Activated T-cell treated with anti-CD3 and anti-CD28 coated beads, Interleukin-2, amount 50 U/mL, for 24 hours (primary cell): Measurements from ENCODE around the gene DENND1B.
A peak's percentile ranks its signal among the peaks of the same experiment; 100 is the strongest.

Experiments
- DNase-seq: peaks from one replicate; pipeline ENCODE4 v3.0.0-alpha.2; 2020
- H3K27ac Mint-ChIP-seq: 2 replicates; pipeline ENCODE4 v1.8.0; 2020; ENCODE audit warnings: mild to moderate bottlenecking, mixed read lengths
- H3K27me3 Mint-ChIP-seq: 2 replicates; pipeline ENCODE4 v1.8.0; 2020; ENCODE audit warnings: mixed read lengths
- H3K36me3 Mint-ChIP-seq: 2 replicates; pipeline ENCODE4 v1.8.0; 2020; ENCODE audit warnings: low read depth, mixed read lengths
- H3K4me1 Mint-ChIP-seq: 2 replicates; pipeline ENCODE4 v1.8.0; 2020; ENCODE audit warnings: low read depth, mixed read lengths
- H3K4me3 Mint-ChIP-seq: 2 replicates; pipeline ENCODE4 v1.8.0; 2020; ENCODE audit warnings: mild to moderate bottlenecking, moderate library complexity, mixed read lengths
- H3K9me3 Mint-ChIP-seq: 2 replicates; pipeline ENCODE4 v1.8.0; 2020; ENCODE audit warnings: mixed read lengths

The DENND1B gene

GRCh38 chr1:197797010-197797409, 21.7 kb upstream of the DENND1B start:
- Mint-ChIP-seq H3K4me1 (no peaks in the 10 kb centered on the region), H3K36me3 (peaks cover 18% of the 10 kb centered on the region), H3K4me3 (no peak overlapping the region), H3K27me3 (no peaks in the 10 kb centered on the region), H3K27ac (no peak overlapping the region), H3K9me3 (peaks cover 27% of the 10 kb centered on the region)
- DNase-seq, result no peak

- H3K36me3 Mint-ChIP-seq, result no peaks in the 10 kb centered on the region
These were observed 13.8 kb upstream of the DENND1B start for GRCh38 chr1:197788741-197789739.

GRCh38 chr1:197787623-197788536, 12.6 kb upstream of the DENND1B start:
- Mint-ChIP-seq H3K36me3 (no peaks in the 10 kb centered on the region), H3K27ac (no peak overlapping the region), H3K4me3 (no peak overlapping the region), H3K4me1 (no peaks in the 10 kb centered on the region), H3K9me3 (no peaks in the 10 kb centered on the region), H3K27me3 (no peaks in the 10 kb centered on the region)
- no peak for DNase-seq

More at GRCh38 chr1:197788741-197789739, 13.8 kb upstream of the DENND1B start:
- no peaks in the 10 kb centered on the region for H3K4me1 Mint-ChIP-seq
- H3K27me3 Mint-ChIP-seq, result no peaks in the 10 kb centered on the region
- H3K4me3 Mint-ChIP-seq, result no peak overlapping the region
- no peak for DNase-seq
- H3K9me3 Mint-ChIP-seq, result no peaks in the 10 kb centered on the region
- H3K27ac Mint-ChIP-seq, result no peak overlapping the region

GRCh38 chr1:197787056-197787455, 11.8 kb upstream of the DENND1B start:
- no peak overlapping the region for H3K4me3 Mint-ChIP-seq
- DNase-seq, result no peak
- H3K9me3 Mint-ChIP-seq, result no peaks in the 10 kb centered on the region
- no peak overlapping the region for H3K27ac Mint-ChIP-seq
- no peaks in the 10 kb centered on the region for H3K36me3 Mint-ChIP-seq
- H3K27me3 Mint-ChIP-seq, result no peaks in the 10 kb centered on the region
- no peaks in the 10 kb centered on the region for H3K4me1 Mint-ChIP-seq

- no peaks in the 10 kb centered on the region for H3K27me3 Mint-ChIP-seq
- H3K9me3 Mint-ChIP-seq, result no peaks in the 10 kb centered on the region
- H3K27ac Mint-ChIP-seq, result no peak overlapping the region
- no peak overlapping the region for H3K4me3 Mint-ChIP-seq
- H3K4me1 Mint-ChIP-seq, result no peaks in the 10 kb centered on the region
- H3K36me3 Mint-ChIP-seq, result no peaks in the 10 kb centered on the region
- DNase-seq, result no peak
These were observed 11.0 kb upstream of the DENND1B start for GRCh38 chr1:197786280-197786679.

GRCh38 chr1:197783510-197783948, 8.2 kb upstream of the DENND1B start:
- Mint-ChIP-seq H3K4me1 (peaks cover 9% of the 10 kb centered on the region), H3K27me3 (no peaks in the 10 kb centered on the region), H3K27ac (no peak overlapping the region), H3K4me3 (no peak overlapping the region), H3K9me3 (no peaks in the 10 kb centered on the region), H3K36me3 (no peaks in the 10 kb centered on the region)
- no peak for DNase-seq

- Mint-ChIP-seq H3K36me3 (no peaks in the 10 kb centered on the region), H3K27ac (no peak overlapping the region), H3K27me3 (no peaks in the 10 kb centered on the region), H3K9me3 (no peaks in the 10 kb centered on the region), H3K4me3 (no peak overlapping the region), H3K4me1 (peaks cover 16% of the 10 kb centered on the region)
- no peak for DNase-seq
These were observed 7.6 kb upstream of the DENND1B start for GRCh38 chr1:197782722-197783360.

GRCh38 chr1:197781968-197782721, 6.9 kb upstream of the DENND1B start:
- no peak for DNase-seq

GRCh38 chr1:197779921-197780320, 4.6 kb upstream of the DENND1B start:
- no peaks in the 10 kb centered on the region for H3K36me3 Mint-ChIP-seq
- no peak overlapping the region for H3K27ac Mint-ChIP-seq
- peaks cover 39% of the 10 kb centered on the region for H3K4me1 Mint-ChIP-seq
- no peak for DNase-seq
- no peak overlapping the region for H3K4me3 Mint-ChIP-seq
- H3K9me3 Mint-ChIP-seq, result no peaks in the 10 kb centered on the region
- H3K27me3 Mint-ChIP-seq, result no peaks in the 10 kb centered on the region

More at GRCh38 chr1:197781968-197782721, 6.9 kb upstream of the DENND1B start:
- Mint-ChIP-seq H3K4me1 (peaks cover 22% of the 10 kb centered on the region), H3K36me3 (no peaks in the 10 kb centered on the region), H3K9me3 (no peaks in the 10 kb centered on the region), H3K27ac (no peak overlapping the region), H3K4me3 (no peak overlapping the region), H3K27me3 (no peaks in the 10 kb centered on the region)

GRCh38 chr1:197778366-197778945, 3.2 kb upstream of the DENND1B start:
- Mint-ChIP-seq H3K27ac (peak overlapping the region; percentile 88), H3K27me3 (no peaks in the 10 kb centered on the region), H3K9me3 (no peaks in the 10 kb centered on the region), H3K4me3 (peak overlapping the region; percentile 7), H3K4me1 (peaks cover 50% of the 10 kb centered on the region), H3K36me3 (peaks cover 3% of the 10 kb centered on the region)
- no peak for DNase-seq

GRCh38 chr1:197776351-197777105, 1.2 kb upstream of the DENND1B start:
- Mint-ChIP-seq H3K27me3 (no peaks in the 10 kb centered on the region), H3K4me1 (peaks cover 69% of the 10 kb centered on the region), H3K36me3 (peaks cover 11% of the 10 kb centered on the region), H3K9me3 (no peaks in the 10 kb centered on the region), H3K27ac (peak overlapping the region; percentile 100), H3K4me3 (peak overlapping the region; percentile 77)
- peak; percentile 42 for DNase-seq

GRCh38 chr1:197774466-197775281, 606 bp downstream of the DENND1B start:
- Mint-ChIP-seq H3K4me1 (peaks cover 76% of the 10 kb centered on the region), H3K27ac (peak overlapping the region; percentile 91), H3K27me3 (no peaks in the 10 kb centered on the region), H3K9me3 (no peaks in the 10 kb centered on the region), H3K4me3 (peak overlapping the region; percentile 85), H3K36me3 (peaks cover 18% of the 10 kb centered on the region)
- DNase-seq, result peak; percentile 76
